Measurements from ENCODE around the gene CILP2.

The CILP2 gene

DNA sequence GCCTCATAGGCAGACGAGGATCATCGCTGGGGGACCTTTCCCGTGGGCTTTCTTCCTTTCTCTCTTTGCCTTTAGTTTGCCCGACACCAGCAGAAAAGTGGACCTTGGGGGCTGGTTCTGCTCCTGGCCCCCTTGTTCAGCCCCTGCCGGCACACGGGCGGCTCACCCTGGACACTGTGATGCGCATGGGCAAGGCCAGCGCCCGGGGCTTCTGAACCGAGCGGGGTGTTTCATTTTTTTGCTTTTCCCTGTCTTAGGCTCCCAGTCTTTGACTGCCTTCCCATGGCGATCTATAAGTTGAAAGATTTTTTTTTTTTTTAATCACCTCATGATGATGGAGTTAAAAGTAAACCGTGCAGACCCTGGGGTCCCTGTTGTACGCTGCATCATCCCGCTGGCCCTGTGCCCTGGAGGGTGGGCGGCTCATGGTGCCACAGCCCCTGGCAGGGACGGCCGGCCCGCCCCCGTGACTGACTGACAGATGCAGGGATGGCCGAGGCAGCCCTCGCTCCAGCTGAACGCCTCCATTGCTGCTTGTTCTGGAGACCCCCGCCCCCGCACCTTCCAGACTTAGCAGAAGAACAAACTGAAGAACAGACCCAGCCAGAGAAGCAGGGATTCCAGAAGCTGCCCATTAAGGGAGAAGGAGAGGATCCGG, 32.3 kb upstream of the CILP2 start:
- Histone ChIP-seq H3K4me3 (ENCODE audit: low read depth, low read length) (no peak overlapping the region), H3K79me2 (no peaks in the 10 kb centered on the region), H2AFZ (no peak overlapping the region), H3K4me2 (ENCODE audit: low read length) (no peak overlapping the region), H3K27me3 (ENCODE audit: control insufficient read depth, insufficient read depth, low read length) (no peaks in the 10 kb centered on the region), H3K36me3 (ENCODE audit: control insufficient read depth, insufficient read depth, low read length) (no peaks in the 10 kb centered on the region), H3K9ac (no peak overlapping the region), H3K4me1 (no peaks in the 10 kb centered on the region), H3K9me3 (ENCODE audit: control insufficient read depth, low read length) (no peaks in the 10 kb centered on the region), H3K27ac (no peak overlapping the region)
- TF ChIP-seq CTCF (IDR thresholded peaks at IDR 0.05) = no peak

DNA sequence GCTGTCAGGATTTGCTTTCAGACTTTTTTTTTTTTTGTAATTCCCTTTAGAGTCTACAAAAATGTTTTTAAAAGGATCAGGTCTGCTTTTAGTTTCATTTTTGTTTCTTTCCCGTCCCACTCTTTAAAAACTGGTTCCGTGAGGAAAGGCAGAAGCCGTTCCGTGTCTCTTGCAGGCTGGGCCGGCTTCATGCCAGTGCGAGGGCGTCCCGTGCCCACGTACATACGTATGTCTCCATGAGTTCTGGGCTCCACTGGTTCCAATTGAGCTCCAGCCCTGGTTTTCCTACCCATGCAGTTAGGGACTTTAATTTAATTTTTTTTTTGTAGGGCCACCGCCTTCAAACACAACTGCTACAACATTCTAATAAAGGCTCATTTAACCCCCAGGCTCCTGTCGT, 31.5 kb upstream of the CILP2 start:
- Histone ChIP-seq H3K4me3 (ENCODE audit: low read depth, low read length) (no peak overlapping the region), H3K9ac (no peak overlapping the region), H3K79me2 (no peaks in the 10 kb centered on the region), H2AFZ (no peak overlapping the region), H3K4me1 (no peaks in the 10 kb centered on the region), H3K27ac (no peak overlapping the region), H3K9me3 (ENCODE audit: control insufficient read depth, low read length) (no peaks in the 10 kb centered on the region), H3K4me2 (ENCODE audit: low read length) (no peak overlapping the region), H3K36me3 (ENCODE audit: control insufficient read depth, insufficient read depth, low read length) (no peaks in the 10 kb centered on the region), H3K27me3 (ENCODE audit: control insufficient read depth, insufficient read depth, low read length) (no peaks in the 10 kb centered on the region)
- TF ChIP-seq CTCF (IDR thresholded peaks at IDR 0.05) = no peak

- Histone ChIP-seq H3K9ac (no peak overlapping the region), H3K27me3 (ENCODE audit: control insufficient read depth, insufficient read depth, low read length) (no peaks in the 10 kb centered on the region), H3K9me3 (ENCODE audit: control insufficient read depth, low read length) (no peaks in the 10 kb centered on the region), H3K4me1 (no peaks in the 10 kb centered on the region), H2AFZ (no peak overlapping the region), H3K4me3 (ENCODE audit: low read depth, low read length) (no peak overlapping the region), H3K27ac (no peak overlapping the region), H3K79me2 (no peaks in the 10 kb centered on the region), H3K4me2 (ENCODE audit: low read length) (no peak overlapping the region), H3K36me3 (ENCODE audit: control insufficient read depth, insufficient read depth, low read length) (no peaks in the 10 kb centered on the region)
- TF ChIP-seq CTCF (IDR thresholded peaks at IDR 0.05) = no peak
Observed at GRCh38 chr19:19507354-19507753, 30.7 kb upstream of the CILP2 start.

GRCh38 chr19:19508217-19508616, 29.8 kb upstream of the CILP2 start:
- Histone ChIP-seq H2AFZ (no peak overlapping the region), H3K9me3 (ENCODE audit: control insufficient read depth, low read length) (no peaks in the 10 kb centered on the region), H3K36me3 (ENCODE audit: control insufficient read depth, insufficient read depth, low read length) (no peaks in the 10 kb centered on the region), H3K4me2 (ENCODE audit: low read length) (no peak overlapping the region), H3K4me3 (ENCODE audit: low read depth, low read length) (no peak overlapping the region), H3K4me1 (no peaks in the 10 kb centered on the region), H3K9ac (no peak overlapping the region), H3K27me3 (ENCODE audit: control insufficient read depth, insufficient read depth, low read length) (no peaks in the 10 kb centered on the region), H3K27ac (no peak overlapping the region), H3K79me2 (no peaks in the 10 kb centered on the region)
- no peak for TF ChIP-seq CTCF (IDR thresholded peaks at IDR 0.05)

DNA sequence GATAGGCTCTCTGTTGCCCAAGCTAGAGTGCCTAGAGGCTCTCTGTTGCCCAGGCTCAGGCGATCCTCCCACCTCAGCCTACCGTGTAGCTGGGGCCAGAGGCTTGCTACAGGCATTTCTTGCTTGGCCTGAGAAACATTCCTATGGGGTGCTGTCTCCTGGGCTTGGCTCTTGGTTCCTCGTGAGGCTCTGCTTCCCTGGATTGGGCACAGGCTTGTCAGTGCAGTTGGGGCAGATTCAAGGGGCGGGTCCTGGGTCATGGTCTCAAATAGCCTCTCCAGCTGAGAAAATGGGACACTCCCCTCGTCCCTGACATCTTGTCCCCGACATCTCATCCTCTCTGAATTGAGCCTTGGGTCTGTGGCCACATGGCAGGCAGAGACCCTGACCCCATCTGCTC, 27.6 kb upstream of the CILP2 start:
- Histone ChIP-seq H3K36me3 (ENCODE audit: control insufficient read depth, insufficient read depth, low read length) (no peaks in the 10 kb centered on the region), H3K4me1 (peaks cover 1% of the 10 kb centered on the region), H3K27ac (no peak overlapping the region), H3K27me3 (ENCODE audit: control insufficient read depth, insufficient read depth, low read length) (no peaks in the 10 kb centered on the region), H3K4me3 (ENCODE audit: low read depth, low read length) (no peak overlapping the region), H3K9ac (no peak overlapping the region), H2AFZ (no peak overlapping the region), H3K4me2 (ENCODE audit: low read length) (no peak overlapping the region), H3K79me2 (peaks cover under 1% of the 10 kb centered on the region), H3K9me3 (ENCODE audit: control insufficient read depth, low read length) (no peaks in the 10 kb centered on the region)
- TF ChIP-seq CTCF (IDR thresholded peaks at IDR 0.05) = no peak

Data from parathyroid adenoma (tissue), 2 donors.